Brain microvascular endothelial cell (primary cell): Measurements from ENCODE around the gene SYNGR4.

Experiments used
- DNase-seq: peaks from one replicate; pipeline ENCODE4 v3.0.0-alpha.2; 2020
- H3K27ac ChIP-seq: fragments of 250-450 bp; sonication (Bioruptor Pico); 2 replicates; pipeline ENCODE4 v1.5.1; 2020; ENCODE audit warnings: mild to moderate bottlenecking, moderate library complexity
- H3K27me3 ChIP-seq: fragments of 250-450 bp; sonication (Bioruptor Pico); replicated peaks from 2 replicates; pipeline ENCODE4 v1.5.1; 2020; ENCODE audit warnings: mild to moderate bottlenecking
- H3K36me3 ChIP-seq: fragments of 250-450 bp; sonication (Bioruptor Pico); replicated peaks from 2 replicates; pipeline ENCODE4 v1.5.1; 2020; ENCODE audit warnings: mild to moderate bottlenecking
- H3K4me3 ChIP-seq: 2 replicates; pipeline ENCODE4 v1.5.1; 2011; ENCODE audit warnings: low read depth, mild to moderate bottlenecking, control low read depth, low read length, moderate library complexity
- in situ Hi-C: cut with HindIII; loops from 2 replicates; pipeline ENCODE4 v1.10.0; 2017; ENCODE audit warnings: low sequenced_read_pairs, low pct_ligation_motif_present
- TF ChIP-seq, protein P1 (sequence below): IDR thresholded peaks from 2 replicates; pipeline ENCODE4 v1.5.1; 2011; ENCODE audit warnings: low read depth, mild to moderate bottlenecking, moderate library complexity, low read length, control low read depth, inconsistent platforms; ENCODE audit errors: missing control alignments

The SYNGR4 gene

DNA sequence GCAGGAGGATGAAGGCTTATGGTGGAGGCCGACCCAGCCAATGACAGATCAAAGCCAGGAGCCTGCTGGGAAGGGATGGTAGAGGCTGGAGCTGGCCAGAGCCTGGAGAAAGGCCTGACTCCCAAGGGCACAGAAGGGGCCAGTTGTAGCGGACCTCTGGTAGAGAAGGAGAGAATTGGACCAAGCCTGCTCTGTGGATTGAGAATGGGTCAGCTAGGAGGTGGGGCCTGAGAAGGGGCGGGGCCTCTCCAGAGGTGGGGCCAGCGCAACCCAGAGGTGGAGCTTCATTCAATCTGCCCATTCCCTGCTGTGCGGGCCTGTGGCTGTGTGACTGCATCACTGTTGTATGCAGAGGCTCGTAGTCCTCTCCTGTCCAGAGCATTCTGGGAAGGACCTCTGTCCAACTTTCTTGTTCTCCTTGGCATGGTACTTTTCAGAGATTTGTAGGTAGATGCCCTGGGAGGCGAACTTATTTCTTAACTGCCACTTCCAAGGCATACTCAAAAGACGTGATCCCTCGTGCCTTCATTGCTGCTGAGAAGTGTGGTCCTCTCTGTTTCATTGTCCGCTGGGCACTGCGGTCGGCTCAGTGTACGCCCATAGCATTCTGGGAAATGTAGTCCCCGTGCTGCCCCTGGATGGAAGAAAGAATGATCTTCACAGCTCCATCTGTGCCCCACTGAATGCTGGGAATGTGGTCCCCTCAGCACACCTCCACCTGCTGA, 36.0 kb downstream of the SYNGR4 start:
- TF ChIP-seq, protein P1, sequence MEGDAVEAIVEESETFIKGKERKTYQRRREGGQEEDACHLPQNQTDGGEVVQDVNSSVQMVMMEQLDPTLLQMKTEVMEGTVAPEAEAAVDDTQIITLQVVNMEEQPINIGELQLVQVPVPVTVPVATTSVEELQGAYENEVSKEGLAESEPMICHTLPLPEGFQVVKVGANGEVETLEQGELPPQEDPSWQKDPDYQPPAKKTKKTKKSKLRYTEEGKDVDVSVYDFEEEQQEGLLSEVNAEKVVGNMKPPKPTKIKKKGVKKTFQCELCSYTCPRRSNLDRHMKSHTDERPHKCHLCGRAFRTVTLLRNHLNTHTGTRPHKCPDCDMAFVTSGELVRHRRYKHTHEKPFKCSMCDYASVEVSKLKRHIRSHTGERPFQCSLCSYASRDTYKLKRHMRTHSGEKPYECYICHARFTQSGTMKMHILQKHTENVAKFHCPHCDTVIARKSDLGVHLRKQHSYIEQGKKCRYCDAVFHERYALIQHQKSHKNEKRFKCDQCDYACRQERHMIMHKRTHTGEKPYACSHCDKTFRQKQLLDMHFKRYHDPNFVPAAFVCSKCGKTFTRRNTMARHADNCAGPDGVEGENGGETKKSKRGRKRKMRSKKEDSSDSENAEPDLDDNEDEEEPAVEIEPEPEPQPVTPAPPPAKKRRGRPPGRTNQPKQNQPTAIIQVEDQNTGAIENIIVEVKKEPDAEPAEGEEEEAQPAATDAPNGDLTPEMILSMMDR, result no peak
- DNase-seq, result peak; percentile 88
- H3K4me3 ChIP-seq, result no peak overlapping the region
- H3K27ac ChIP-seq, result peak overlapping the region; percentile 48
- H3K27me3 ChIP-seq, result no peaks in the 10 kb centered on the region
- in situ Hi-C loops, result no loop called here
- H3K36me3 ChIP-seq, result no peaks in the 10 kb centered on the region

DNA sequence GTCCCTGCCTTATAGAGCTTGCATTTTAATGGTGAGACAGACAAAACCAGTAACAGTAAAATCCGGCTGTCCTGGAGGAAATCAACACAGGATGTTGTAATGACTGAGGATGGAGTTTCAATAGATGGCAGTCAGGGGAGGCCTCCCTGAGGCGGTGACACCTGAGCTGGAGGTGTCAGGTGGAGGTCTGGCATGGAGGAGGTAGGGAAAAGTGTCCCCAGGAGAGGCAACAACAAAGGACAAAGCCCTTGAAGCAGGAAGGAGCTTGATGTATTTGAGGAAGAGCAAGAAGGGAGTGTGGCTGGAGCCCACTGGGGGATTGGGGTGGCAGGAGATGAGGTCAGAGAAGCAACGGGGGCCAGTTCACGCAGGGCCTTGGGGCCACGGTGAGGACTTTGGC, 37.1 kb downstream of the SYNGR4 start:
- Histone ChIP-seq H3K27me3 (no peaks in the 10 kb centered on the region), H3K27ac (no peak overlapping the region), H3K36me3 (no peaks in the 10 kb centered on the region), H3K4me3 (no peak overlapping the region)
- in situ Hi-C loops, result no loop called here
- TF ChIP-seq, protein P1, result no peak
- no peak for DNase-seq

DNA sequence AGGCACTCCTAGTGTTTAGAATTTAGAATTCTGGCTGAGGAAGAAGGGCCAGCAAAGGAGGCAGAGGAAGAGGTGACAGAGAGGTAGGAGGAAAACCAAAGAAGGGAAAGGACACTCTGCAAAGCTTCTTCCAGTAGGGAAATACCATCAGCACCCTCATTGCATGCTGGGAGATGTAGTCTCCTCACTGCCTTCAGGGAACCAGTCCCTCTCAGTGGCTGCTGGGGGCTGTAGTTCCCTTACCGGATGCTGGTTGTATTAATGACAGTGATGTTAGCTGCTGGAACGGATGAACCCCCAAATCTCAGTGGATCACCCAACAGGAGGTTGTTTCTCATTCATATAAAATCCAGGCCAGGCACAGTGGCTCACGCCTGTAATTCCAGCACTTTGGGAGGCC, 39.4 kb downstream of the SYNGR4 start:
- H3K36me3 ChIP-seq, result no peaks in the 10 kb centered on the region
- H3K27me3 ChIP-seq, result no peaks in the 10 kb centered on the region
- no peak overlapping the region for H3K4me3 ChIP-seq
- peak; percentile 75 for DNase-seq
- no peak overlapping the region for H3K27ac ChIP-seq
- TF ChIP-seq, protein P1, result no peak
- in situ Hi-C loops, result no loop called here

DNA sequence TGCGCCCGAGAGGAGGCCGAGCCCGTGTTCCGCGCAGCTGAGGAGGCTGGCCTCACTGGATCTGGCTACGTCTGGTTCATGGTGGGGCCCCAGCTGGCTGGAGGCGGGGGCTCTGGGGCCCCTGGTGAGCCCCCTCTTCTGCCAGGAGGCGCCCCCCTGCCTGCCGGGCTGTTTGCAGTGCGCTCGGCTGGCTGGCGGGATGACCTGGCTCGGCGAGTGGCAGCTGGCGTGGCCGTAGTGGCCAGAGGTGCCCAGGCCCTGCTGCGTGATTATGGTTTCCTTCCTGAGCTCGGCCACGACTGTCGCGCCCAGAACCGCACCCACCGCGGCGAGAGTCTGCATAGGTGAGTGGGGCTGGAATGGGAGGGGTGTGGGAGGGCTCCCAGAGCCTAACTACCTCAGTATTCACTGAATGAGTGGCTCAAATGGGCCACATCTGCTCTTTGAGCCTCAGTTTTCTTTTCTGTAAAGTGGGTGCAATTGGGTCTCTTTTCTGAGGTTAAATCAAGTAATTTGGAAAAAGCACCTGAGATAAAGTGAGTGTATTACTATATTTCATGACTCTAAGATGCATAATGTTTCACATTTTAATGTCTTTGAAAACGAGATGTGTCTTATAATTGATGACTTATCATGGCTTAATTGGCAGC, 41.0 kb downstream of the SYNGR4 start:
- no peak for DNase-seq
- in situ Hi-C loops, result no loop called here
- Histone ChIP-seq H3K36me3 (no peaks in the 10 kb centered on the region), H3K27me3 (no peaks in the 10 kb centered on the region), H3K4me3 (no peak overlapping the region), H3K27ac (no peak overlapping the region)
- TF ChIP-seq, protein P1, result no peak

DNA sequence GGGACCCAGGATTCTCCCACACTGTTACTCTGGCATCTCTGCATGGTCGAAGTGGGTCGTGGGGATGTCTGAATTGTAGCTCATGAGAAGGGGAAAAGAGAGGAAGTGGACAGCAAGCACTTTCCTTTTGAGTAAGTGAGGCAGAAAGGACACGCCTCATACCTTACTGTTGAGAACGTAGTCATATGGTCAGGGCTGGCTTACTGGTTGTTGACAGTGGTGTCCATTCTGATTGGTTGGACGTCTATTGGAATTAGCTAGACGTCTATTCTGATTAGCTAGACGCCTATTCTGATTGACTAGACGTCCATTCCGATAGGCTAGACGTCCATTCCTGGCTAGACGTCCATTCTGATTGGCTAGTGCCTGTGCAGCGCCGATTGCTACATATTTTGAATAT, 41.7 kb downstream of the SYNGR4 start:
- no peak for DNase-seq
- no peak overlapping the region for H3K4me3 ChIP-seq
- in situ Hi-C loops, result no loop called here
- no peaks in the 10 kb centered on the region for H3K36me3 ChIP-seq
- TF ChIP-seq, protein P1, result no peak
- H3K27me3 ChIP-seq, result no peaks in the 10 kb centered on the region
- H3K27ac ChIP-seq, result no peak overlapping the region
